IMR-90 (cell line): ENCODE data around the gene WDR62. TPM values are rescaled to one million over a fixed set of nuclear protein-coding genes. Genes with fewer than 3 reads are reported as not detected.

ENCODE experiments used
- ATAC-seq: fragments of 200-7000 bp; cut with Tn5 transposase; 2 replicates; pipeline ENCODE4 v1.9.1; 2020; ENCODE audit warnings: low read depth, mild to moderate bottlenecking, moderate library complexity
- BruUV-seq: library from RNA; stranded (reverse); fragments of 400-500 nt; replicated peaks from 2 replicates; lab custom pipeline; 2021; lab: Mats Ljungman, UMichigan
- CTCF ChIA-PET: fragments of 300-600 bp; formaldehyde crosslinking; extraction: SDS; loops from one replicate; lab custom pipeline; 2021; ENCODE audit warnings: antibody characterized with exemption; lab: Yijun Ruan, JAX
- POLR2A ChIA-PET: fragments of 300-600 bp; sonication (Branson Sonifier 250); formaldehyde crosslinking; loops from one replicate; lab custom pipeline; 2022; ENCODE audit warnings: antibody characterized with exemption; ENCODE audit not compliant: unreplicated experiment; lab: Charles Lee
- DNase-seq: peaks from one replicate; pipeline ENCODE4 v3.0.0; 2013
- H2AFZ ChIP-seq: replicated peaks from 2 replicates; pipeline ENCODE3; 2013; ENCODE audit warnings: low read length, mild to moderate bottlenecking; ENCODE audit not compliant: poor library complexity
- H2AK5ac ChIP-seq: 2 replicates; pipeline ENCODE4 v1.6.1; 2013; ENCODE audit warnings: low read depth, low read length, inconsistent platforms
- H2AK9ac ChIP-seq: replicated peaks from 2 replicates; pipeline ENCODE3; 2013; ENCODE audit warnings: mild to moderate bottlenecking, low read depth, low read length, moderate library complexity; ENCODE audit not compliant: poor library complexity
- H2BK120ac ChIP-seq: 2 replicates; pipeline ENCODE4 v1.6.1; 2013; ENCODE audit warnings: low read depth, low read length, inconsistent platforms
- H2BK15ac ChIP-seq: 3 replicates; pipeline ENCODE4 v1.6.1; 2013; ENCODE audit warnings: low read depth, low read length, inconsistent platforms
- H2BK20ac ChIP-seq: 2 replicates; pipeline ENCODE4 v1.6.1; 2013; ENCODE audit warnings: low read depth, mild to moderate bottlenecking, inconsistent platforms, low read length, moderate library complexity
- H2BK5ac ChIP-seq: 2 replicates; pipeline ENCODE4 v1.6.1; 2013; ENCODE audit warnings: mild to moderate bottlenecking, low read depth, low read length, inconsistent platforms; ENCODE audit not compliant: poor library complexity, severe bottlenecking
- H3K14ac ChIP-seq: replicated peaks from 2 replicates; pipeline ENCODE4 v1.6.1; 2013; ENCODE audit warnings: low read depth, low read length, inconsistent platforms
- H3K18ac ChIP-seq: 2 replicates; pipeline ENCODE4 v1.6.1; 2013; ENCODE audit warnings: low read depth, low read length, control low read depth
- H3K23ac ChIP-seq: 2 replicates; pipeline ENCODE4 v1.6.1; 2013; ENCODE audit warnings: low read depth, low read length, inconsistent platforms
- H3K27ac ChIP-seq: 2 replicates; pipeline ENCODE4 v1.5.1; 2013; ENCODE audit warnings: mild to moderate bottlenecking, control low read depth, low read length; ENCODE audit not compliant: insufficient read depth
- H3K27me3 ChIP-seq: 2 replicates; pipeline ENCODE4 v1.6.1; 2013; ENCODE audit warnings: low read length; ENCODE audit not compliant: control insufficient read depth, insufficient read depth
- H3K36me3 ChIP-seq: 2 replicates; pipeline ENCODE4 v1.6.1; 2013; ENCODE audit warnings: low read length, mixed read lengths; ENCODE audit not compliant: control insufficient read depth, insufficient read depth
- H3K4ac ChIP-seq: 2 replicates; pipeline ENCODE4 v1.6.1; 2013; ENCODE audit warnings: low read depth, low read length, inconsistent platforms
- H3K4me1 ChIP-seq: 2 replicates; pipeline ENCODE4 v1.6.1; 2013; ENCODE audit warnings: low read length, mixed read lengths; ENCODE audit not compliant: control insufficient read depth, insufficient read depth
- H3K4me2 ChIP-seq: 2 replicates; pipeline ENCODE4 v1.6.1; 2013; ENCODE audit warnings: low read depth, mild to moderate bottlenecking, control low read depth, low read length, moderate library complexity
- H3K4me3 ChIP-seq: 2 replicates; pipeline ENCODE4 v1.5.1; 2013; ENCODE audit warnings: low read depth, mild to moderate bottlenecking, control low read depth, low read length, moderate library complexity; ENCODE audit not compliant: insufficient read depth
- H3K56ac ChIP-seq: 2 replicates; pipeline ENCODE4 v1.6.1; 2013; ENCODE audit warnings: low read length, inconsistent platforms; ENCODE audit not compliant: insufficient read depth; ENCODE audit errors: extremely low read depth
- H3K79me1 ChIP-seq, 2 experiments: 2 replicates each; pipeline ENCODE4 v1.6.1; 2013; ENCODE audit warnings: low read length in 2 of 2, inconsistent platforms in 1 of 2, low read depth in 1 of 2
- H3K9ac ChIP-seq: 2 replicates; pipeline ENCODE4 v1.6.1; 2013; ENCODE audit warnings: low read depth, low read length, control low read depth
- H3K9me1 ChIP-seq: 2 replicates; pipeline ENCODE4 v1.6.1; 2013; ENCODE audit warnings: low read length, inconsistent platforms; ENCODE audit not compliant: insufficient read depth
- H3K9me3 ChIP-seq: 2 replicates; pipeline ENCODE4 v1.6.1; 2013; ENCODE audit warnings: low read length; ENCODE audit not compliant: control insufficient read depth, insufficient read depth
- H4K20me1 ChIP-seq: 2 replicates; pipeline ENCODE4 v1.6.1; 2013; ENCODE audit warnings: low read length, inconsistent platforms; ENCODE audit not compliant: insufficient read depth
- H4K5ac ChIP-seq: 2 replicates; pipeline ENCODE4 v1.6.1; 2013; ENCODE audit warnings: mild to moderate bottlenecking, low read depth, low read length, control low read depth
- H4K8ac ChIP-seq, 2 experiments: 2 replicates each; pipeline ENCODE4 v1.6.1; 2013; ENCODE audit warnings: low read depth in 2 of 2, low read length in 2 of 2, control low read depth in 1 of 2, inconsistent platforms in 1 of 2
- H4K91ac ChIP-seq: 2 replicates; pipeline ENCODE4 v1.6.1; 2013; ENCODE audit warnings: low read depth, low read length, inconsistent platforms; ENCODE audit not compliant: insufficient read depth
- BHLHE40 ChIP-seq: fragments of 150-350 bp; IDR thresholded peaks from 2 replicates; pipeline ENCODE4 v1.6.1; 2016; ENCODE audit warnings: mild to moderate bottlenecking, low read depth, low read length
- MAFK ChIP-seq: IDR thresholded peaks from 2 replicates; pipeline ENCODE4 v1.6.1; 2012; ENCODE audit warnings: low read depth, low read length, improper control_type of control experiment
- NFE2L2 ChIP-seq: fragments of 150-350 bp; IDR thresholded peaks from 2 replicates; pipeline ENCODE4 v1.6.1; 2016; ENCODE audit warnings: low read depth, mild to moderate bottlenecking, low read length
- SMC3 ChIP-seq: fragments of 150-350 bp; IDR thresholded peaks from 2 replicates; pipeline ENCODE4 v1.6.1; 2016; ENCODE audit warnings: low read depth, mild to moderate bottlenecking, antibody characterized with exemption, low read length, moderate library complexity
- WGBS, 2 experiments: methylation state at CpG; one replicate each; pipeline versions ENCODE4 v1.1.5 to v1.1.7; 2013; ENCODE audit warnings: missing lambda C conversion rate in 2 of 2; ENCODE audit not compliant: insufficient read length in 1 of 2; ENCODE audit errors: extremely low coverage in 2 of 2; 5-methylcytosine and 5-hydroxymethylcytosine counted together
- dilution Hi-C: fragments of 300-500 bp; cut with HindIII; formaldehyde crosslinking; loops from one replicate; pipeline ENCODE4 v1.14.3; 2018; ENCODE audit warnings: low sequenced_read_pairs; ENCODE audit not compliant: unreplicated experiment
- in situ Hi-C: fragments of 300-500 bp; cut with MboI; formaldehyde crosslinking; loops from 3 replicates; pipeline ENCODE4 v1.14.3; 2019; ENCODE audit warnings: low sequenced_read_pairs, inconsistent platforms, mixed read lengths
- intact Hi-C: fragments of 100-400 bp; cut with micrococcal nuclease; formaldehyde crosslinking; loops from 2 replicates; pipeline ENCODE4 v1.10.0; 2022
- polyA plus RNA-seq, 3 experiments: library from polyadenylated mRNA; depleted of rRNA; stranded (reverse); fragments of >200 nt; gene quantifications; 2 replicates each; pipeline ENCODE4 v1.2.3, GENCODE V29; 2012; ENCODE audit warnings: low replicate concordance in 1 of 3
- total RNA-seq: library from RNA; depleted of rRNA; stranded (reverse); fragments of >200 nt; gene quantifications from 2 replicates; pipeline ENCODE4 v1.2.3, GENCODE V29; 2012
- TF ChIP-seq, protein P1 (sequence below): fragments of 150-350 bp; IDR thresholded peaks from 2 replicates; pipeline ENCODE4 v1.6.1; 2017; ENCODE audit warnings: mild to moderate bottlenecking, antibody characterized with exemption, low read length, low read depth

Gene WDR62
- total and polyA plus RNA-seq, 2 of the 4 experiments (the other 2 are of a cell fraction) = 4.5 to 7.0 TPM

DNA sequence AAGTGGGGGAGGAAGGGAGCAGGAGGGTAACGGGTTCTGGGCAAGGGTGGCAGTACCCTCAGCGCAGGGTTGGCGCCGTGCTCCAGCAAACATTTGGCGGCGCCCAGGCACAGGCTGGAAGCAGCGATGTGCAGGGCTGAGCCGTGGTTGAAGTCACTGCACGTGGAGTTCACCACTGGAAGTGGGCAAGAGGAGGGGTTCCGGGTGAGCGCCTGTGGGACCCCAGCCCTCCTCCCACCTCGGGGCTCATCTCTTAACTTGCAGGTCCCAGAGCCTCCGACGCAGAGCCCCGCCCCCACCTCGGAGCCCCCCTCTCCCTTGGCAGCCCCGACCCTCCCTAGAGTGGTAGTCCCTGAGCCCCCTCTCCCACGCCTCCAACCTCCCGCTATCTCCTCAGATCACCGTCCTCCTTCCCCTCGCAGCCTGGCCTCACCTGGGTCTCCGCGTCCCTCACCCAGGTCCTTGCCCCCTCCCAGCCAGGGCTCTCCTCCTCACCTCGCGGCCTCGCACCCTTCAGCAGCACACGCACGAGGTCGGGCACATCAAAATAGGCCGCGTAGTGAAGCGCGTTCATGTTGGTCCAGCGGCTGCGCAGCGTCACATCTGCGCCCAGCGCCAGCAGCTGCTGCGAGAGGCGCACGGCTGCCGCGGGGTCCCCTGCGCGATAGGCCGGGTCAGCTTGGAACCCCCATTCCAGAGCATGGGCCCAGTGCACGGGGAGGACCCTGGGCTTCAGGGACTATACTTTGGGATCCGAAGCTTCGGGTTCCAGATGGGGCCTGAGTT is 28.4 kb upstream of the WDR62 start (continued):
- TF ChIP-seq BHLHE40 = no peak

DNA sequence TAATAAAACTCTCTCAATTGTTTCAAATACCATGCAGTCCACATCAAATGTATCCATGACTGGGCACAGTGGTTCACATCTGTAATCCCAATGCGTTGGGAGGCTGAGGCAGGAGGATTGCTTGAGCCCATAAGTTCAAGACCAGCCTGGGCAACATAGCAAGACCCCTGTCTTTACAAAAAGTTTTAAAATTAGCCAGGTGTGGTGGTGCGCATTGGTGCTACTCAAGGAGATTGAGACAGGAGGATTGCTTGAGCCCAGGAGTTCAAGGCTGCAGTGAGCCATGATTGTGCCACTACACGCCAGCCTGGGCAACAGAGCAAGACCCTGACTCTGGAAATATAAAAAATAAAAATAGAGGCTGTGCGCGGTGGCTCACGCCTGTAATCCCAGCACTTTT is 27.0 kb upstream of the WDR62 start:
- H4K8ac ChIP-seq = no peak overlapping the region
- H2AFZ ChIP-seq = no peak overlapping the region
- H3K36me3 ChIP-seq = peaks cover 51% of the 10 kb centered on the region
- no peak overlapping the region for H4K91ac ChIP-seq
- H2BK20ac ChIP-seq = no peak overlapping the region
- H3K4ac ChIP-seq = no peak overlapping the region
- H4K20me1 ChIP-seq = no peaks in the 10 kb centered on the region; the same call in 1 of the 2 replicates
- H3K23ac ChIP-seq = no peak overlapping the region
- H3K9me3 ChIP-seq = no peaks in the 10 kb centered on the region
- ChIA-PET POLR2A (no interaction called here), CTCF (no interaction called here)
- H3K27ac ChIP-seq = no peak overlapping the region
- H3K4me3 ChIP-seq = no peak overlapping the region
- intact Hi-C loops = no loop called here
- ATAC-seq (no peak), DNase-seq (no peak)
- H3K9me1 ChIP-seq = 0 out of 2 replicates have a peak, but pooled peaks cover 6% of the 10 kb centered on the region
- no peak overlapping the region for H3K4me2 ChIP-seq
- H2BK120ac ChIP-seq = no peak overlapping the region
- H3K27me3 ChIP-seq = no peaks in the 10 kb centered on the region
- BruUV-seq = no TSS peak
- H2BK15ac ChIP-seq = no peak overlapping the region
- H3K18ac ChIP-seq = no peak overlapping the region
- in situ Hi-C loops = no loop called here
- no peak overlapping the region for H2BK5ac ChIP-seq
- H3K56ac ChIP-seq = no peak overlapping the region
- no peak overlapping the region for H2AK5ac ChIP-seq
- H3K14ac ChIP-seq = no peak overlapping the region
- no peak overlapping the region for H4K5ac ChIP-seq
- H3K4me1 ChIP-seq = peaks cover 2% of the 10 kb centered on the region; the same call in 1 of the 2 replicates
- TF ChIP-seq, protein P1, sequence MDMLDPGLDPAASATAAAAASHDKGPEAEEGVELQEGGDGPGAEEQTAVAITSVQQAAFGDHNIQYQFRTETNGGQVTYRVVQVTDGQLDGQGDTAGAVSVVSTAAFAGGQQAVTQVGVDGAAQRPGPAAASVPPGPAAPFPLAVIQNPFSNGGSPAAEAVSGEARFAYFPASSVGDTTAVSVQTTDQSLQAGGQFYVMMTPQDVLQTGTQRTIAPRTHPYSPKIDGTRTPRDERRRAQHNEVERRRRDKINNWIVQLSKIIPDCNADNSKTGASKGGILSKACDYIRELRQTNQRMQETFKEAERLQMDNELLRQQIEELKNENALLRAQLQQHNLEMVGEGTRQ = no peak
- TF ChIP-seq MAFK (no peak), SMC3 (no peak), NFE2L2 (no peak)
- no peak overlapping the region for H3K9ac ChIP-seq
- dilution Hi-C loops = no loop called here
- WGBS, 2 experiments = 100% methylated on average over 2 of the region's 6 CpGs; no CpG with 5 or more reads in 1 of the 2 experiments
- H2AK9ac ChIP-seq = no peak overlapping the region
- H3K79me1 ChIP-seq = peaks cover 0 to 26% of the 10 kb centered on the region in 2 experiments; a peak in 3 of 4 replicates
